GM19324 (cell line): ENCODE data around the gene SLC5A2.
"Not testable (repeated sequence)": the region's sequence is repeated elsewhere in the genome, so short reads cannot be mapped to it uniquely, and the experiment has no call there.

ENCODE experiments used
- ATAC-seq: cut with Tn5 transposase; IDR thresholded peaks from one replicate; pipeline ENCODE4 v1.9.1; 2021; ENCODE audit warnings: mild to moderate bottlenecking, moderate library complexity; ENCODE audit not compliant: unreplicated experiment, low FRiP score

Gene SLC5A2

GRCh38 chr16:31483081-31483480, at the start of gene SLC5A2:
Gene SLC5A2 (plus strand): TSS chr16:31483123. CDS start chr16:31483137, 14 bp downstream.
- ATAC-seq = no peak

- no peak for ATAC-seq
Observed at GRCh38 chr16:31435341-31436220, 47.3 kb upstream of the SLC5A2 start.

GRCh38 chr16:31436221-31437045, 46.5 kb upstream of the SLC5A2 start:
- no peak for ATAC-seq

GRCh38 chr16:31438414-31438813, 44.5 kb upstream of the SLC5A2 start:
- ATAC-seq = no peak

- not testable (repeated sequence) for ATAC-seq
Observed at GRCh38 chr16:31439023-31439422, 43.9 kb upstream of the SLC5A2 start.

- no peak for ATAC-seq
Observed at GRCh38 chr16:31439519-31439918, 43.4 kb upstream of the SLC5A2 start.

- ATAC-seq = no peak
Observed at GRCh38 chr16:31440516-31441184, 42.3 kb upstream of the SLC5A2 start.

- no peak for ATAC-seq
Observed at GRCh38 chr16:31441956-31442355, 41.0 kb upstream of the SLC5A2 start.

GRCh38 chr16:31445931-31446330, 37.0 kb upstream of the SLC5A2 start:
- ATAC-seq = not testable (repeated sequence)

- ATAC-seq = no peak
Observed at GRCh38 chr16:31451201-31451600, 31.7 kb upstream of the SLC5A2 start.

- ATAC-seq = no peak
Observed at GRCh38 chr16:31451681-31452351, 31.1 kb upstream of the SLC5A2 start.

- ATAC-seq = no peak
Observed at GRCh38 chr16:31452631-31453106, 30.3 kb upstream of the SLC5A2 start.

GRCh38 chr16:31453255-31454204, 29.4 kb upstream of the SLC5A2 start:
- ATAC-seq = no peak

GRCh38 chr16:31455601-31456314, 27.2 kb upstream of the SLC5A2 start:
- no peak for ATAC-seq

GRCh38 chr16:31456988-31457360, 25.9 kb upstream of the SLC5A2 start:
- ATAC-seq = no peak

- peak; percentile 2 for ATAC-seq
Observed at GRCh38 chr16:31458073-31458843, 24.7 kb upstream of the SLC5A2 start.

GRCh38 chr16:31458844-31459686, 23.9 kb upstream of the SLC5A2 start, which contains the start of gene ARMC5:
Gene ARMC5 (plus strand): TSS chr16:31459501. CDS start chr16:31459525, 24 bp downstream.
- peak; percentile 81 for ATAC-seq
